ENCODE results near the gene C18orf63. TPM values are rescaled to one million over a fixed set of nuclear protein-coding genes. Genes with fewer than 3 reads are reported as not detected.

Gene C18orf63
- total RNA-seq, 1 experiment from 2014 or later = not detected

DNA sequence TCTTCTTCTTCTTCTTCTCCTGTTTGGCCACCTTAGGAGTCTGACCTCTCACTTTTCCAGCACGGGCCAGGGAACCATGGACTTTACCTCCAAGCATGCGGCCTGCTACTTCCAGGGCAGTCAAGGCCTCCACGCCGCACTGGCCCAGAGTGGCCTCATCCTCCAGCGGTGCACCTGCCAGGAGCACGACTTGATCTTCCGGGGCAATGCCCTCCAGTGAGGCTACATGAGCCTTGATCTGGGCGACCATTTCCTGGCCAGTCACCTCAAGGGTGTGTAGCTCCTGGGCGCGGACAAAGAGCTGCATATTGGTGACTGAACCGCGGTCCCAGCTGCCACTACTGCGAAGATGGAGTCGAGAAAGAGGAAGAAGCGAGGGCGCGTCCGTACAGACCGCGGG is 74.4 kb downstream of the C18orf63 start:
- H3K27ac Mint-ChIP-seq = no peak overlapping the region
- ChIA-PET CTCF (no interaction called here), POLR2A (no interaction called here)
- H3K27me3 Mint-ChIP-seq (ENCODE audit: low read depth) = peaks cover 3% of the 10 kb centered on the region; the same call in 1 of the 2 replicates
- ATAC-seq (no peak), DNase-seq (ENCODE audit: low spot score) (no peak)
- no peaks in the 10 kb centered on the region for H3K9me3 Mint-ChIP-seq
- no peak for TF ChIP-seq KAT7 (CRISPR knock-in tag; IDR thresholded peaks at IDR 0.05; ENCODE audit: borderline replicate concordance)
- TF ChIP-seq, protein P1, sequence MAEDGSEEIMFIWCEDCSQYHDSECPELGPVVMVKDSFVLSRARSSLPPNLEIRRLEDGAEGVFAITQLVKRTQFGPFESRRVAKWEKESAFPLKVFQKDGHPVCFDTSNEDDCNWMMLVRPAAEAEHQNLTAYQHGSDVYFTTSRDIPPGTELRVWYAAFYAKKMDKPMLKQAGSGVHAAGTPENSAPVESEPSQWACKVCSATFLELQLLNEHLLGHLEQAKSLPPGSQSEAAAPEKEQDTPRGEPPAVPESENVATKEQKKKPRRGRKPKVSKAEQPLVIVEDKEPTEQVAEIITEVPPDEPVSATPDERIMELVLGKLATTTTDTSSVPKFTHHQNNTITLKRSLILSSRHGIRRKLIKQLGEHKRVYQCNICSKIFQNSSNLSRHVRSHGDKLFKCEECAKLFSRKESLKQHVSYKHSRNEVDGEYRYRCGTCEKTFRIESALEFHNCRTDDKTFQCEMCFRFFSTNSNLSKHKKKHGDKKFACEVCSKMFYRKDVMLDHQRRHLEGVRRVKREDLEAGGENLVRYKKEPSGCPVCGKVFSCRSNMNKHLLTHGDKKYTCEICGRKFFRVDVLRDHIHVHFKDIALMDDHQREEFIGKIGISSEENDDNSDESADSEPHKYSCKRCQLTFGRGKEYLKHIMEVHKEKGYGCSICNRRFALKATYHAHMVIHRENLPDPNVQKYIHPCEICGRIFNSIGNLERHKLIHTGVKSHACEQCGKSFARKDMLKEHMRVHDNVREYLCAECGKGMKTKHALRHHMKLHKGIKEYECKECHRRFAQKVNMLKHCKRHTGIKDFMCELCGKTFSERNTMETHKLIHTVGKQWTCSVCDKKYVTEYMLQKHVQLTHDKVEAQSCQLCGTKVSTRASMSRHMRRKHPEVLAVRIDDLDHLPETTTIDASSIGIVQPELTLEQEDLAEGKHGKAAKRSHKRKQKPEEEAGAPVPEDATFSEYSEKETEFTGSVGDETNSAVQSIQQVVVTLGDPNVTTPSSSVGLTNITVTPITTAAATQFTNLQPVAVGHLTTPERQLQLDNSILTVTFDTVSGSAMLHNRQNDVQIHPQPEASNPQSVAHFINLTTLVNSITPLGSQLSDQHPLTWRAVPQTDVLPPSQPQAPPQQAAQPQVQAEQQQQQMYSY (CRISPR knock-in tag; IDR thresholded peaks at IDR 0.05) = no peak
- TF ChIP-seq, protein P2, sequence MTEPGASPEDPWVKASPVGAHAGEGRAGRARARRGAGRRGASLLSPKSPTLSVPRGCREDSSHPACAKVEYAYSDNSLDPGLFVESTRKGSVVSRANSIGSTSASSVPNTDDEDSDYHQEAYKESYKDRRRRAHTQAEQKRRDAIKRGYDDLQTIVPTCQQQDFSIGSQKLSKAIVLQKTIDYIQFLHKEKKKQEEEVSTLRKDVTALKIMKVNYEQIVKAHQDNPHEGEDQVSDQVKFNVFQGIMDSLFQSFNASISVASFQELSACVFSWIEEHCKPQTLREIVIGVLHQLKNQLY (CRISPR knock-in tag; IDR thresholded peaks at IDR 0.05) = no peak
- no peak for TF ChIP-seq NFATC4 (CRISPR knock-in tag; IDR thresholded peaks at IDR 0.05)
- no peak for TF ChIP-seq ARID4B (CRISPR knock-in tag; IDR thresholded peaks at IDR 0.05; ENCODE audit: borderline replicate concordance)
- TF ChIP-seq SOX15 (CRISPR knock-in tag; IDR thresholded peaks at IDR 0.05) = no peak
- TF ChIP-seq ZNF121 (CRISPR knock-in tag; IDR thresholded peaks at IDR 0.05) = no peak
- no peak for TF ChIP-seq ZNF423 (CRISPR knock-in tag; IDR thresholded peaks at IDR 0.05)
- TF ChIP-seq, protein P3, sequence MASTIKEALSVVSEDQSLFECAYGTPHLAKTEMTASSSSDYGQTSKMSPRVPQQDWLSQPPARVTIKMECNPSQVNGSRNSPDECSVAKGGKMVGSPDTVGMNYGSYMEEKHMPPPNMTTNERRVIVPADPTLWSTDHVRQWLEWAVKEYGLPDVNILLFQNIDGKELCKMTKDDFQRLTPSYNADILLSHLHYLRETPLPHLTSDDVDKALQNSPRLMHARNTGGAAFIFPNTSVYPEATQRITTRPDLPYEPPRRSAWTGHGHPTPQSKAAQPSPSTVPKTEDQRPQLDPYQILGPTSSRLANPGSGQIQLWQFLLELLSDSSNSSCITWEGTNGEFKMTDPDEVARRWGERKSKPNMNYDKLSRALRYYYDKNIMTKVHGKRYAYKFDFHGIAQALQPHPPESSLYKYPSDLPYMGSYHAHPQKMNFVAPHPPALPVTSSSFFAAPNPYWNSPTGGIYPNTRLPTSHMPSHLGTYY (CRISPR knock-in tag; IDR thresholded peaks at IDR 0.05) = no peak
- no peak for TF ChIP-seq ZNF263 (CRISPR knock-in tag; IDR thresholded peaks at IDR 0.05; ENCODE audit: low read depth)
- TF ChIP-seq MXD4 (CRISPR knock-in tag; IDR thresholded peaks at IDR 0.05; ENCODE audit: borderline replicate concordance) = no peak
- no peak for TF ChIP-seq OVOL2 (CRISPR knock-in tag; IDR thresholded peaks at IDR 0.05; ENCODE audit: borderline replicate concordance)
- no peak for TF ChIP-seq ZNF416 (CRISPR knock-in tag; IDR thresholded peaks at IDR 0.05)
- TF ChIP-seq NFYB (CRISPR knock-in tag; conservative IDR thresholded peaks at IDR 0.05; ENCODE audit: low read depth) = no peak
- no peak for TF ChIP-seq SMAD3 (CRISPR knock-in tag; IDR thresholded peaks at IDR 0.05; ENCODE audit: borderline replicate concordance)
- TF ChIP-seq, protein P4, sequence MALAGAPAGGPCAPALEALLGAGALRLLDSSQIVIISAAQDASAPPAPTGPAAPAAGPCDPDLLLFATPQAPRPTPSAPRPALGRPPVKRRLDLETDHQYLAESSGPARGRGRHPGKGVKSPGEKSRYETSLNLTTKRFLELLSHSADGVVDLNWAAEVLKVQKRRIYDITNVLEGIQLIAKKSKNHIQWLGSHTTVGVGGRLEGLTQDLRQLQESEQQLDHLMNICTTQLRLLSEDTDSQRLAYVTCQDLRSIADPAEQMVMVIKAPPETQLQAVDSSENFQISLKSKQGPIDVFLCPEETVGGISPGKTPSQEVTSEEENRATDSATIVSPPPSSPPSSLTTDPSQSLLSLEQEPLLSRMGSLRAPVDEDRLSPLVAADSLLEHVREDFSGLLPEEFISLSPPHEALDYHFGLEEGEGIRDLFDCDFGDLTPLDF (CRISPR knock-in tag; IDR thresholded peaks at IDR 0.05) = no peak
- no peak for TF ChIP-seq FOXK1 (CRISPR knock-in tag; IDR thresholded peaks at IDR 0.05)
- no peak for TF ChIP-seq NFE2L1 (CRISPR knock-in tag; IDR thresholded peaks at IDR 0.05)
- TF ChIP-seq, protein P5, sequence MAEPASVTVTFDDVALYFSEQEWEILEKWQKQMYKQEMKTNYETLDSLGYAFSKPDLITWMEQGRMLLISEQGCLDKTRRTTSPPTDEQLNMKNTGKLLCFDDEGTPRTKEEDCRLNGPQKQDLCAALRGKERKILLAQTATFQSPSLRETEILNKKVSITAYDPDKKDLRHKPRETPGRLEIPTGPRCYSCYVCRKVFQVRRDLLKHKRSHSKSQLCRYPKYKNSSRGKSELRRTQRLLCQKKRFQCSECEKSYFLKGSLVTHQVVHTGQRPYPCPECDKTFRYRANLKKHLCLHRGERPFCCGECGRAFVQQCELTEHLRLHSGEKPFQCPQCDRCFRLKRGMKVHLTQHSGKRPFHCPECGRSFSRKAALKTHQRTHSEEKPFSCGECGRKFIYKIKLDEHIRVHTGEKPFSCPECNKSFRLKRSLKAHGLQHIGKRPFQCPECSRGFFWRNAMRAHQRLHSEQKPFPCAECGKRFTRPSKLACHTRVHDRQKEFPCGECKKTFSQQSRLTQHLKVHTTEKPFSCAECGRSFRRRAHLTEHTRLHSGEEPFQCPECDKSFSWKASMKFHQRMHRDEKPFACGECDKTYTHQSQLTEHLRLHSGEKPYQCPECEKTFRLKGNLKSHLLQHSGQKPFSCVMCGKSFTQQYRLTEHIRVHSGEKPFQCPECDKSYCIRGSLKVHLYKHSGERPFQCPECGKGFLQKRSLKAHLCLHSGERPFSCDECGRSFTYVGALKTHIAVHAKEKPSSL (CRISPR knock-in tag; conservative IDR thresholded peaks at IDR 0.05) = no peak
- peaks cover 3% of the 10 kb centered on the region for H3K4me1 Mint-ChIP-seq
- no peak overlapping the region for H3K4me3 Mint-ChIP-seq
- H3K36me3 Mint-ChIP-seq = no peaks in the 10 kb centered on the region
